K562 (cell line): ENCODE data around the gene HEMGN. TPM values are rescaled to one million over a fixed set of nuclear protein-coding genes. Genes with fewer than 3 reads are reported as not detected.

Source experiments
- DMBX1 ChIP-seq: fragments of 250-450 bp; sonication (Bioruptor Pico); IDR thresholded peaks from 2 replicates; pipeline ENCODE4 v1.8.0; 2022; ENCODE audit warnings: inconsistent platforms, mild to moderate bottlenecking, moderate library complexity, borderline replicate concordance
- HMG20A ChIP-seq: fragments of 450-650 bp; formaldehyde crosslinking; conservative IDR thresholded peaks from 2 replicates; pipeline ENCODE4 v1.4.0; 2020; ENCODE audit warnings: mild to moderate bottlenecking, mixed read lengths
- ZNF384 ChIP-seq: IDR thresholded peaks from 2 replicates; pipeline ENCODE4 v1.6.1; 2012; ENCODE audit warnings: low read depth, low read length, improper control_type of control experiment
- ZNF41 ChIP-seq: fragments of 250-450 bp; sonication (Bioruptor Pico); conservative IDR thresholded peaks from 2 replicates; pipeline ENCODE4 v1.4.0; 2020; ENCODE audit warnings: mild to moderate bottlenecking
- polyA plus RNA-seq, 8 experiments: library from polyadenylated mRNA; depleted of rRNA in 4 of 8; stranded (reverse) in 5 of 8; unstranded in 3 of 8; fragments of >200 nt; fragmentation: Nextera tagmentation in 2 of 8; fragmentation: Illumina TruSeq in 1 of 8; extraction: Ambion mirVana in 2 of 8; extraction: Trizol in 1 of 8; gene quantifications; 2 replicates each; pipeline versions ENCODE4 v1.2.1 to v1.2.3, GENCODE V29; 2011 to 2014; ENCODE audit warnings: inconsistent platforms in 1 of 8, missing spikeins in 1 of 8
- total RNA-seq, 7 experiments: library from RNA; depleted of rRNA in 6 of 7; stranded (reverse); fragments of >200 nt in 6 of 7; fragmentation: Illumina TruSeq in 2 of 7; extraction: Trizol in 2 of 7; gene quantifications; 2 replicates each; pipeline versions ENCODE4 v1.2.1 to v1.2.3, GENCODE V29; 2011 to 2021; ENCODE audit warnings: low replicate concordance in 1 of 7
- TF ChIP-seq, protein P1 (sequence below): fragments of 450-650 bp; IDR thresholded peaks from 2 replicates; pipeline ENCODE4 v1.6.1; 2016; ENCODE audit warnings: mild to moderate bottlenecking, moderate library complexity
- TF ChIP-seq, protein P2 (sequence below): sonication (generic); IDR thresholded peaks from 2 replicates; pipeline ENCODE4 v1.6.1; 2016
- TF ChIP-seq, protein P3 (sequence below): fragments of 250-450 bp; sonication (Bioruptor Pico); IDR thresholded peaks from 2 replicates; pipeline ENCODE4 v1.5.0; 2021
- TF ChIP-seq, protein P4 (sequence below): fragments of 200-800 bp; sonication (Bioruptor generic); IDR thresholded peaks from 2 replicates; pipeline ENCODE4 v1.6.1; 2016; ENCODE audit warnings: missing genetic modification characterization, missing compliant biosample characterization

Gene HEMGN
- total and polyA plus RNA-seq, 9 of the 15 experiments (the other 6 are each of a cell fraction or from before 2014, with no cell fraction given), result 56.3 to 258 (median 137) TPM

DNA sequence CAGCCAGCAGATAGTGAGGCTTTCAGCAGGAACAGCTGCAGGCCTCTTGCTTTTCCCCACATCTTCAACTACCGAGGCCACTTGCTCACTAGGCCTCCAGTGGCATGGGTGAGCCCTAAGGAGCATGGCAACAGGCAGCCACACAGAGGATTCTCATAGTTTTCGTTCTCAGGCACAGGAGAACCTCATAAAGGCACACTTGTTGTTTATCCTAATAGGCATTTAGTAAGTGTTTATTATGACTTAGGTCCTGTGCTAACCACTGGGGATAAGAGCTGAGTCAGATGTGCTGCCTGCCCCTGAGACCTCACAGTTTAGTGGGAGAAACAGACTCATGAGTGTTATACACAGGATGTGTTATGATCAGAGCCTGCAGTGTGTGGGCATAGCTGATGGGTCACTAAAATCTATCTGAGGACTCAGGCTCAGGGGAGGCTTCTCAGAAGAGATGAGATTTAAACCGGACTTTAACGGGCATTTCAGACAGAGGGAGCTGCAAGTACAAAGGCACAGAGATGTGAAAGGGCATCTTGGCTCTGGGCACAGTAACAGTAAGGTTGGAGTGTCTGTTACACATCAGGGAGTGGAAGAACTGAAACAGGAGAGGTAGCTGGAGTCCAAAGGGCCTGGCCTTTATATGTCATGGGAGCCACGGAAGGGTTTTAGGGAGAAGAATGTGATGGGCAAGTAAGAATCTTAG is 21.0 kb upstream of the HEMGN start (continued):
- TF ChIP-seq, protein P1, sequence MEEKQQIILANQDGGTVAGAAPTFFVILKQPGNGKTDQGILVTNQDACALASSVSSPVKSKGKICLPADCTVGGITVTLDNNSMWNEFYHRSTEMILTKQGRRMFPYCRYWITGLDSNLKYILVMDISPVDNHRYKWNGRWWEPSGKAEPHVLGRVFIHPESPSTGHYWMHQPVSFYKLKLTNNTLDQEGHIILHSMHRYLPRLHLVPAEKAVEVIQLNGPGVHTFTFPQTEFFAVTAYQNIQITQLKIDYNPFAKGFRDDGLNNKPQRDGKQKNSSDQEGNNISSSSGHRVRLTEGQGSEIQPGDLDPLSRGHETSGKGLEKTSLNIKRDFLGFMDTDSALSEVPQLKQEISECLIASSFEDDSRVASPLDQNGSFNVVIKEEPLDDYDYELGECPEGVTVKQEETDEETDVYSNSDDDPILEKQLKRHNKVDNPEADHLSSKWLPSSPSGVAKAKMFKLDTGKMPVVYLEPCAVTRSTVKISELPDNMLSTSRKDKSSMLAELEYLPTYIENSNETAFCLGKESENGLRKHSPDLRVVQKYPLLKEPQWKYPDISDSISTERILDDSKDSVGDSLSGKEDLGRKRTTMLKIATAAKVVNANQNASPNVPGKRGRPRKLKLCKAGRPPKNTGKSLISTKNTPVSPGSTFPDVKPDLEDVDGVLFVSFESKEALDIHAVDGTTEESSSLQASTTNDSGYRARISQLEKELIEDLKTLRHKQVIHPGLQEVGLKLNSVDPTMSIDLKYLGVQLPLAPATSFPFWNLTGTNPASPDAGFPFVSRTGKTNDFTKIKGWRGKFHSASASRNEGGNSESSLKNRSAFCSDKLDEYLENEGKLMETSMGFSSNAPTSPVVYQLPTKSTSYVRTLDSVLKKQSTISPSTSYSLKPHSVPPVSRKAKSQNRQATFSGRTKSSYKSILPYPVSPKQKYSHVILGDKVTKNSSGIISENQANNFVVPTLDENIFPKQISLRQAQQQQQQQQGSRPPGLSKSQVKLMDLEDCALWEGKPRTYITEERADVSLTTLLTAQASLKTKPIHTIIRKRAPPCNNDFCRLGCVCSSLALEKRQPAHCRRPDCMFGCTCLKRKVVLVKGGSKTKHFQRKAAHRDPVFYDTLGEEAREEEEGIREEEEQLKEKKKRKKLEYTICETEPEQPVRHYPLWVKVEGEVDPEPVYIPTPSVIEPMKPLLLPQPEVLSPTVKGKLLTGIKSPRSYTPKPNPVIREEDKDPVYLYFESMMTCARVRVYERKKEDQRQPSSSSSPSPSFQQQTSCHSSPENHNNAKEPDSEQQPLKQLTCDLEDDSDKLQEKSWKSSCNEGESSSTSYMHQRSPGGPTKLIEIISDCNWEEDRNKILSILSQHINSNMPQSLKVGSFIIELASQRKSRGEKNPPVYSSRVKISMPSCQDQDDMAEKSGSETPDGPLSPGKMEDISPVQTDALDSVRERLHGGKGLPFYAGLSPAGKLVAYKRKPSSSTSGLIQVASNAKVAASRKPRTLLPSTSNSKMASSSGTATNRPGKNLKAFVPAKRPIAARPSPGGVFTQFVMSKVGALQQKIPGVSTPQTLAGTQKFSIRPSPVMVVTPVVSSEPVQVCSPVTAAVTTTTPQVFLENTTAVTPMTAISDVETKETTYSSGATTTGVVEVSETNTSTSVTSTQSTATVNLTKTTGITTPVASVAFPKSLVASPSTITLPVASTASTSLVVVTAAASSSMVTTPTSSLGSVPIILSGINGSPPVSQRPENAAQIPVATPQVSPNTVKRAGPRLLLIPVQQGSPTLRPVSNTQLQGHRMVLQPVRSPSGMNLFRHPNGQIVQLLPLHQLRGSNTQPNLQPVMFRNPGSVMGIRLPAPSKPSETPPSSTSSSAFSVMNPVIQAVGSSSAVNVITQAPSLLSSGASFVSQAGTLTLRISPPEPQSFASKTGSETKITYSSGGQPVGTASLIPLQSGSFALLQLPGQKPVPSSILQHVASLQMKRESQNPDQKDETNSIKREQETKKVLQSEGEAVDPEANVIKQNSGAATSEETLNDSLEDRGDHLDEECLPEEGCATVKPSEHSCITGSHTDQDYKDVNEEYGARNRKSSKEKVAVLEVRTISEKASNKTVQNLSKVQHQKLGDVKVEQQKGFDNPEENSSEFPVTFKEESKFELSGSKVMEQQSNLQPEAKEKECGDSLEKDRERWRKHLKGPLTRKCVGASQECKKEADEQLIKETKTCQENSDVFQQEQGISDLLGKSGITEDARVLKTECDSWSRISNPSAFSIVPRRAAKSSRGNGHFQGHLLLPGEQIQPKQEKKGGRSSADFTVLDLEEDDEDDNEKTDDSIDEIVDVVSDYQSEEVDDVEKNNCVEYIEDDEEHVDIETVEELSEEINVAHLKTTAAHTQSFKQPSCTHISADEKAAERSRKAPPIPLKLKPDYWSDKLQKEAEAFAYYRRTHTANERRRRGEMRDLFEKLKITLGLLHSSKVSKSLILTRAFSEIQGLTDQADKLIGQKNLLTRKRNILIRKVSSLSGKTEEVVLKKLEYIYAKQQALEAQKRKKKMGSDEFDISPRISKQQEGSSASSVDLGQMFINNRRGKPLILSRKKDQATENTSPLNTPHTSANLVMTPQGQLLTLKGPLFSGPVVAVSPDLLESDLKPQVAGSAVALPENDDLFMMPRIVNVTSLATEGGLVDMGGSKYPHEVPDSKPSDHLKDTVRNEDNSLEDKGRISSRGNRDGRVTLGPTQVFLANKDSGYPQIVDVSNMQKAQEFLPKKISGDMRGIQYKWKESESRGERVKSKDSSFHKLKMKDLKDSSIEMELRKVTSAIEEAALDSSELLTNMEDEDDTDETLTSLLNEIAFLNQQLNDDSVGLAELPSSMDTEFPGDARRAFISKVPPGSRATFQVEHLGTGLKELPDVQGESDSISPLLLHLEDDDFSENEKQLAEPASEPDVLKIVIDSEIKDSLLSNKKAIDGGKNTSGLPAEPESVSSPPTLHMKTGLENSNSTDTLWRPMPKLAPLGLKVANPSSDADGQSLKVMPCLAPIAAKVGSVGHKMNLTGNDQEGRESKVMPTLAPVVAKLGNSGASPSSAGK, result peak; percentile 41; the same call in 1 of the 2 replicates
- TF ChIP-seq DMBX1 (CRISPR knock-in tag) (peak; percentile 85), HMG20A (CRISPR knock-in tag) (no peak), ZNF384 (no peak), ZNF41 (0 out of 2 replicates have a peak, but pooled peaks have one; percentile 41)
- TF ChIP-seq, protein P2, sequence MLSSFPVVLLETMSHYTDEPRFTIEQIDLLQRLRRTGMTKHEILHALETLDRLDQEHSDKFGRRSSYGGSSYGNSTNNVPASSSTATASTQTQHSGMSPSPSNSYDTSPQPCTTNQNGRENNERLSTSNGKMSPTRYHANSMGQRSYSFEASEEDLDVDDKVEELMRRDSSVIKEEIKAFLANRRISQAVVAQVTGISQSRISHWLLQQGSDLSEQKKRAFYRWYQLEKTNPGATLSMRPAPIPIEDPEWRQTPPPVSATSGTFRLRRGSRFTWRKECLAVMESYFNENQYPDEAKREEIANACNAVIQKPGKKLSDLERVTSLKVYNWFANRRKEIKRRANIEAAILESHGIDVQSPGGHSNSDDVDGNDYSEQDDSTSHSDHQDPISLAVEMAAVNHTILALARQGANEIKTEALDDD, result peak; percentile 38; the same call in 1 of the 2 replicates
- TF ChIP-seq, protein P3, sequence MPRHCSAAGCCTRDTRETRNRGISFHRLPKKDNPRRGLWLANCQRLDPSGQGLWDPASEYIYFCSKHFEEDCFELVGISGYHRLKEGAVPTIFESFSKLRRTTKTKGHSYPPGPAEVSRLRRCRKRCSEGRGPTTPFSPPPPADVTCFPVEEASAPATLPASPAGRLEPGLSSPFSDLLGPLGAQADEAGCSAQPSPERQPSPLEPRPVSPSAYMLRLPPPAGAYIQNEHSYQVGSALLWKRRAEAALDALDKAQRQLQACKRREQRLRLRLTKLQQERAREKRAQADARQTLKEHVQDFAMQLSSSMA (CRISPR knock-in tag), result no peak
- TF ChIP-seq, protein P4, sequence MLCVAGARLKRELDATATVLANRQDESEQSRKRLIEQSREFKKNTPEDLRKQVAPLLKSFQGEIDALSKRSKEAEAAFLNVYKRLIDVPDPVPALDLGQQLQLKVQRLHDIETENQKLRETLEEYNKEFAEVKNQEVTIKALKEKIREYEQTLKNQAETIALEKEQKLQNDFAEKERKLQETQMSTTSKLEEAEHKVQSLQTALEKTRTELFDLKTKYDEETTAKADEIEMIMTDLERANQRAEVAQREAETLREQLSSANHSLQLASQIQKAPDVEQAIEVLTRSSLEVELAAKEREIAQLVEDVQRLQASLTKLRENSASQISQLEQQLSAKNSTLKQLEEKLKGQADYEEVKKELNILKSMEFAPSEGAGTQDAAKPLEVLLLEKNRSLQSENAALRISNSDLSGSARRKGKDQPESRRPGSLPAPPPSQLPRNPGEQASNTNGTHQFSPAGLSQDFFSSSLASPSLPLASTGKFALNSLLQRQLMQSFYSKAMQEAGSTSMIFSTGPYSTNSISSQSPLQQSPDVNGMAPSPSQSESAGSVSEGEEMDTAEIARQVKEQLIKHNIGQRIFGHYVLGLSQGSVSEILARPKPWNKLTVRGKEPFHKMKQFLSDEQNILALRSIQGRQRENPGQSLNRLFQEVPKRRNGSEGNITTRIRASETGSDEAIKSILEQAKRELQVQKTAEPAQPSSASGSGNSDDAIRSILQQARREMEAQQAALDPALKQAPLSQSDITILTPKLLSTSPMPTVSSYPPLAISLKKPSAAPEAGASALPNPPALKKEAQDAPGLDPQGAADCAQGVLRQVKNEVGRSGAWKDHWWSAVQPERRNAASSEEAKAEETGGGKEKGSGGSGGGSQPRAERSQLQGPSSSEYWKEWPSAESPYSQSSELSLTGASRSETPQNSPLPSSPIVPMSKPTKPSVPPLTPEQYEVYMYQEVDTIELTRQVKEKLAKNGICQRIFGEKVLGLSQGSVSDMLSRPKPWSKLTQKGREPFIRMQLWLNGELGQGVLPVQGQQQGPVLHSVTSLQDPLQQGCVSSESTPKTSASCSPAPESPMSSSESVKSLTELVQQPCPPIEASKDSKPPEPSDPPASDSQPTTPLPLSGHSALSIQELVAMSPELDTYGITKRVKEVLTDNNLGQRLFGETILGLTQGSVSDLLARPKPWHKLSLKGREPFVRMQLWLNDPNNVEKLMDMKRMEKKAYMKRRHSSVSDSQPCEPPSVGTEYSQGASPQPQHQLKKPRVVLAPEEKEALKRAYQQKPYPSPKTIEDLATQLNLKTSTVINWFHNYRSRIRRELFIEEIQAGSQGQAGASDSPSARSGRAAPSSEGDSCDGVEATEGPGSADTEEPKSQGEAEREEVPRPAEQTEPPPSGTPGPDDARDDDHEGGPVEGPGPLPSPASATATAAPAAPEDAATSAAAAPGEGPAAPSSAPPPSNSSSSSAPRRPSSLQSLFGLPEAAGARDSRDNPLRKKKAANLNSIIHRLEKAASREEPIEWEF (CRISPR knock-in tag), result 0 out of 2 replicates have a peak, but pooled peaks have one; percentile 42
